ENCODE results near the gene DACH1. TPM values are rescaled to one million over a fixed set of nuclear protein-coding genes. Genes with fewer than 3 reads are reported as not detected.

The DACH1 gene
- total and polyA plus RNA-seq, 2 donors (not counting 1 experiment from before 2014, with no cell fraction given): 0.02 to 0.33 TPM

DNA sequence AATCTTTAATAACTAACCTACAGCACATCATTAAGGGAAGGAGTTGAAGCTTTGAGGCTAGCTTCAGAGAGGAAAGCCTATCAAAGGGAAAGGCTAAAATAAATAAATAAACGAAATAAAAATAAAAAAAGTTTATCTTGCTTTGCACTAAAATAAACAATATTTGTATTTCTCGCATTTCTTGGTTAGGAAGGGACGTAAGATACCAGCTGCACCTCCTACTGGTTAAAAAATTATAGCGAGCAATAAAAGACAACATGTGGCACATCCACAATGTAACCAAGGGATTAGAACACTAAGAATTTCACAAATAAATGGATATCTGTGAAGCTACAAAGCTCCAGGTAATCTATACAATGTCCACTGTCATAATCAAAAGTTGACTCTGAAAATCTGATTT lies 194.5 kb downstream of the DACH1 start:
- Histone ChIP-seq H4K20me1 (ENCODE audit: control insufficient read depth, extremely low read depth, insufficient read depth, low read length) (no peaks in the 10 kb centered on the region), H3K36me3 (ENCODE audit: control insufficient read depth, insufficient read depth, low read length) (no peaks in the 10 kb centered on the region), H2AFZ (ENCODE audit: low read length) (no peak overlapping the region), H3K9ac (ENCODE audit: insufficient read depth, low read length) (no peak overlapping the region), H3K27me3 (ENCODE audit: control insufficient read depth, insufficient read depth, low read length) (no peaks in the 10 kb centered on the region), H3K4me3 (replicated peaks in 1 of 4; ENCODE audit: control extremely low read depth in 1 of 4, insufficient read depth in 1 of 4, low read depth in 3 of 4, low read length in 4 of 4) (no peak overlapping the region), H3K9me3 (ENCODE audit: control insufficient read depth, insufficient read depth, low read depth, low read length) (no peaks in the 10 kb centered on the region), H3K4me2 (ENCODE audit: extremely low read depth, insufficient read depth, low read length) (no peak overlapping the region), H3K4me1 (ENCODE audit: control insufficient read depth, extremely low read depth, insufficient read depth, low read length) (no peaks in the 10 kb centered on the region), H3K27ac (ENCODE audit: insufficient read depth, low read length) (no peak overlapping the region), H3K79me2 (ENCODE audit: control insufficient read depth, insufficient read depth, low read length) (no peaks in the 10 kb centered on the region)
- TF ChIP-seq, protein P1, sequence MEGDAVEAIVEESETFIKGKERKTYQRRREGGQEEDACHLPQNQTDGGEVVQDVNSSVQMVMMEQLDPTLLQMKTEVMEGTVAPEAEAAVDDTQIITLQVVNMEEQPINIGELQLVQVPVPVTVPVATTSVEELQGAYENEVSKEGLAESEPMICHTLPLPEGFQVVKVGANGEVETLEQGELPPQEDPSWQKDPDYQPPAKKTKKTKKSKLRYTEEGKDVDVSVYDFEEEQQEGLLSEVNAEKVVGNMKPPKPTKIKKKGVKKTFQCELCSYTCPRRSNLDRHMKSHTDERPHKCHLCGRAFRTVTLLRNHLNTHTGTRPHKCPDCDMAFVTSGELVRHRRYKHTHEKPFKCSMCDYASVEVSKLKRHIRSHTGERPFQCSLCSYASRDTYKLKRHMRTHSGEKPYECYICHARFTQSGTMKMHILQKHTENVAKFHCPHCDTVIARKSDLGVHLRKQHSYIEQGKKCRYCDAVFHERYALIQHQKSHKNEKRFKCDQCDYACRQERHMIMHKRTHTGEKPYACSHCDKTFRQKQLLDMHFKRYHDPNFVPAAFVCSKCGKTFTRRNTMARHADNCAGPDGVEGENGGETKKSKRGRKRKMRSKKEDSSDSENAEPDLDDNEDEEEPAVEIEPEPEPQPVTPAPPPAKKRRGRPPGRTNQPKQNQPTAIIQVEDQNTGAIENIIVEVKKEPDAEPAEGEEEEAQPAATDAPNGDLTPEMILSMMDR (conservative IDR thresholded peaks at IDR 0.05 in 1 of 2, IDR thresholded peaks at IDR 0.05 in 1 of 2; ENCODE audit: low read depth in 1 of 2, low read length in 2 of 2): peak; percentile 20 to 41
- no peak for TF ChIP-seq EZH2 (IDR thresholded peaks at IDR 0.05; ENCODE audit: low read length, missing control alignments)
- peak in 1 of 2 donors; percentile 42 for DNase-seq (ENCODE audit: low read depth in 2 of 2)

GRCh38 chr13:71663431-71663830 lies 203.6 kb downstream of the DACH1 start:
- TF ChIP-seq, protein P1 (conservative IDR thresholded peaks at IDR 0.05 in 1 of 2, IDR thresholded peaks at IDR 0.05 in 1 of 2; ENCODE audit: low read depth in 1 of 2, low read length in 2 of 2): no peak
- TF ChIP-seq EZH2 (IDR thresholded peaks at IDR 0.05; ENCODE audit: low read length, missing control alignments): no peak
- Histone ChIP-seq H3K79me2 (ENCODE audit: control insufficient read depth, insufficient read depth, low read length) (no peaks in the 10 kb centered on the region), H2AFZ (ENCODE audit: low read length) (no peak overlapping the region)

GRCh38 chr13:71661921-71662320 lies 205.1 kb downstream of the DACH1 start:
- no peaks in the 10 kb centered on the region for H3K36me3 ChIP-seq (ENCODE audit: control insufficient read depth, insufficient read depth, low read length)
- TF ChIP-seq, protein P1 (conservative IDR thresholded peaks at IDR 0.05 in 1 of 2, IDR thresholded peaks at IDR 0.05 in 1 of 2; ENCODE audit: low read depth in 1 of 2, low read length in 2 of 2): no peak
- no peak for TF ChIP-seq EZH2 (IDR thresholded peaks at IDR 0.05; ENCODE audit: low read length, missing control alignments)
- no peak overlapping the region for H3K4me2 ChIP-seq (ENCODE audit: extremely low read depth, insufficient read depth, low read length)
- H4K20me1 ChIP-seq (ENCODE audit: control insufficient read depth, extremely low read depth, insufficient read depth, low read length): no peaks in the 10 kb centered on the region
- DNase-seq (ENCODE audit: low read depth in 2 of 2): peak; percentile 86 to 88
- no peak overlapping the region for H3K27ac ChIP-seq (ENCODE audit: insufficient read depth, low read length)
- H3K4me1 ChIP-seq (ENCODE audit: control insufficient read depth, extremely low read depth, insufficient read depth, low read length): no peaks in the 10 kb centered on the region
- H3K4me3 ChIP-seq (replicated peaks in 1 of 4; ENCODE audit: control extremely low read depth in 1 of 4, insufficient read depth in 1 of 4, low read depth in 3 of 4, low read length in 4 of 4): no peak overlapping the region
- no peak overlapping the region for H3K9ac ChIP-seq (ENCODE audit: insufficient read depth, low read length)
- no peaks in the 10 kb centered on the region for H3K9me3 ChIP-seq (ENCODE audit: control insufficient read depth, insufficient read depth, low read depth, low read length)
- H2AFZ ChIP-seq (ENCODE audit: low read length): no peak overlapping the region
- no peaks in the 10 kb centered on the region for H3K79me2 ChIP-seq (ENCODE audit: control insufficient read depth, insufficient read depth, low read length)
- H3K27me3 ChIP-seq (ENCODE audit: control insufficient read depth, insufficient read depth, low read length): no peaks in the 10 kb centered on the region

More at GRCh38 chr13:71663431-71663830, 203.6 kb downstream of the DACH1 start:
- Histone ChIP-seq H3K36me3 (ENCODE audit: control insufficient read depth, insufficient read depth, low read length) (no peaks in the 10 kb centered on the region), H3K27ac (ENCODE audit: insufficient read depth, low read length) (no peak overlapping the region), H4K20me1 (ENCODE audit: control insufficient read depth, extremely low read depth, insufficient read depth, low read length) (no peaks in the 10 kb centered on the region), H3K4me1 (ENCODE audit: control insufficient read depth, extremely low read depth, insufficient read depth, low read length) (no peaks in the 10 kb centered on the region), H3K9me3 (ENCODE audit: control insufficient read depth, insufficient read depth, low read depth, low read length) (no peaks in the 10 kb centered on the region), H3K4me3 (replicated peaks in 1 of 4; ENCODE audit: control extremely low read depth in 1 of 4, insufficient read depth in 1 of 4, low read depth in 3 of 4, low read length in 4 of 4) (no peak overlapping the region), H3K4me2 (ENCODE audit: extremely low read depth, insufficient read depth, low read length) (no peak overlapping the region), H3K27me3 (ENCODE audit: control insufficient read depth, insufficient read depth, low read length) (no peaks in the 10 kb centered on the region), H3K9ac (ENCODE audit: insufficient read depth, low read length) (no peak overlapping the region)
- peak in 1 of 2 donors; percentile 61 for DNase-seq (ENCODE audit: low read depth in 2 of 2)

Measured in fibroblast of lung (primary cell).